Stimulated activated CD4-positive, alpha-beta T cell treated with anti-CD3 and anti-CD28 coated beads, Interleukin-1b, Interleukin-23, amount 100 ng/mL, for 24 hours (primary cell): ENCODE results near the gene BMP6.

Experiments used
- DNase-seq, 4 experiments: peaks; one replicate each; pipeline ENCODE4 v3.0.0-alpha.2; 2020; ENCODE audit warnings: low read depth in 4 of 4, low spot score in 1 of 4

Gene BMP6

GRCh38 chr6:7901780-7902179 is 175.9 kb downstream of the BMP6 start:
- DNase-seq: no peak

GRCh38 chr6:7902221-7902620 is 176.3 kb downstream of the BMP6 start:
- no peak for DNase-seq

- DNase-seq: no peak
These were observed 177.0 kb downstream of the BMP6 start for GRCh38 chr6:7902867-7903266.

GRCh38 chr6:7903673-7904072 is 177.8 kb downstream of the BMP6 start:
- no peak for DNase-seq

GRCh38 chr6:7904654-7905319 is 178.9 kb downstream of the BMP6 start:
- no peak for DNase-seq

GRCh38 chr6:7905416-7905815 is 179.5 kb downstream of the BMP6 start:
- no peak for DNase-seq

- DNase-seq: no peak
These were observed 180.8 kb downstream of the BMP6 start for GRCh38 chr6:7906741-7907140.

GRCh38 chr6:7907159-7907558 is 181.3 kb downstream of the BMP6 start:
- no peak for DNase-seq

GRCh38 chr6:7909323-7910276 is 183.7 kb downstream of the BMP6 start:
- DNase-seq: peak in 2 of 4 experiments; percentile 42 to 43

- no peak for DNase-seq
These were observed 184.4 kb downstream of the BMP6 start for GRCh38 chr6:7910298-7910653.

GRCh38 chr6:7910654-7911344 is 184.9 kb downstream of the BMP6 start, which contains the start of gene TXNDC5:
Gene TXNDC5, minus strand, starts transcription at chr6:7910788. Its CDS starts 12 bp downstream, at chr6:7910776.
- peak; percentile 33 to 74 (median 63) for DNase-seq

- no peak for DNase-seq
These were observed 185.4 kb downstream of the BMP6 start for GRCh38 chr6:7911345-7911725.

GRCh38 chr6:7912024-7912423 is 186.1 kb downstream of the BMP6 start:
- DNase-seq: no peak

GRCh38 chr6:7912736-7913517 is 187.0 kb downstream of the BMP6 start:
- DNase-seq: no peak

GRCh38 chr6:7914311-7914710 is 188.4 kb downstream of the BMP6 start:
- no peak for DNase-seq

- DNase-seq: no peak
These were observed 189.3 kb downstream of the BMP6 start for GRCh38 chr6:7914991-7915789.

GRCh38 chr6:7916959-7917358 is 191.1 kb downstream of the BMP6 start:
- DNase-seq: no peak

- DNase-seq: no peak
These were observed 191.8 kb downstream of the BMP6 start for GRCh38 chr6:7917729-7918128.

- DNase-seq: no peak
These were observed 192.5 kb downstream of the BMP6 start for GRCh38 chr6:7918403-7918802.

GRCh38 chr6:7919871-7920270 is 194.0 kb downstream of the BMP6 start:
- peak in 1 of 4 experiments; percentile 30 for DNase-seq
